Activated CD4-positive, alpha-beta T cell treated with anti-CD3 and anti-CD28 coated beads for 48 hours (primary cell): ENCODE results near the gene KIF18B.
A peak's percentile ranks its signal among the peaks of the same experiment; 100 is the strongest.
"Not testable (repeated sequence)": the region's sequence is repeated elsewhere in the genome, so short reads cannot be mapped to it uniquely, and the experiment has no call there.

Experiments used
- DNase-seq: peaks from one replicate; pipeline ENCODE4 v3.0.0-alpha.2; 2020

The KIF18B gene

DNA sequence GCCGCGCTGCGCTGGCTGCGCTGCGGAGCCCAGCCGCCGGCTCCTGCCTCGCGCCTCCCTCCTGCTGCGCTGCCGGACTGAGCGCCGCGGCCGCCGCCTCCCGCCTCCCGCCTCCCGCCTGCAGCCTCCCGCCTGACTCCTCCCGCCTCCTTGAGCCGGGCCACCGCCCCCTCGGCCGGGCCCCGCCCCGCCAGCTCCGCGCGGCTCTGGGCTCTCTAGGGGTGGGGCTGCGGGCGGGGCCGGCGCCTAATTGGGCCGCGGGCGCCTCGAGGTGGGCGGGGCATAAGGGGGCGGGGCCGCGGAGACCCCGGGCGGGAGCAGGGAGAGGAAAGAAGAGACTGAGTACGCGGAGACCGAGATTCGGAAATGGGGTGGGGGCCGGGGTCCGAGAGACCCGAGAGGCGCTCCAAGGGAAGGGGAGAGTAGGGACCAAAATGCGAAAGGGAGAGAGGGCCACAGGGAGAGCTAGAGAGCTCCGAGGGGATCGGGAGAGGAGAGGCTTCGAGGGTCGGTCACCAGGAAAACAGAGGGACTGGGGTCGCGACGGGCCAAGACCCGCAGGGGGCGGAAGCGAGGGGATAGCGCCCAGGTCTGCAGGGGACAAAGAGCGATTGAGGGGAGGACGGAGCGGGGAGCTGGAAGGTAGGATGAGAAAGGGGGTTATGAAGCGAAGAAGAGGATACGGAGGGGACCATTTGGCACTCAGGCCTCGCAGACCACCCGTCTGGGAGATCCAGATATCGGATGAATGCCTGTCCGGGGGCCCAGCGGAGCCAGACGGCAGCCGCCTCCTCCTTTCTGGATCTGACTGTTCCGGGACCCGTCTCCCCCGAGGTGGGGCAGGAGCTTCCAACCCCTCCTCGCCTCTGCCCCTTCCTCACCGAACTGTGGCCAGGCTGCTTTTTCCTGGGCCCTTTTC lies 20.9 kb upstream of the KIF18B start, which contains the start of gene C1QL1:
Gene C1QL1, minus strand, starts transcription at position 79 of the 919 bp plus-strand sequence. CDS start 255 bp downstream, outside the sequence.
- peak; percentile 89 for DNase-seq

DNA sequence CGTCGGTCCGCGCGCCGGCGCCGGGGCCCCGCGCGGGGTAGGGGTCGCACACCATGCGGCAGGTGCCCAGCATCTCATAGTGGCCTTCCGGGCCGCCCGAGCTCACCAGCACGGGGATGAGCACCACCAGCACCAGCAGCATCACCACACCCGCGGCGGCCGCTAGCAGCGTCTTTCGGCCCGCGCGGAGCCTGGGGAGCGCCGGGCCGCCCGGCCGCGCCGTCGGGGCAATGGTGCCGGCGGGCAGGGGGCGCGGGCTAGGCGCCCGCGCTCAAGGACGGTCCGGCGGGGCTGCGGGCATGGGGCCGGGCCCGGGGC lies 20.3 kb upstream of the KIF18B start:
- no peak for DNase-seq

- no peak for DNase-seq
These were observed 19.7 kb upstream of the KIF18B start for GRCh38 chr17:44967026-44967906.

- no peak for DNase-seq
These were observed 18.9 kb upstream of the KIF18B start for GRCh38 chr17:44966348-44967025.

DNA sequence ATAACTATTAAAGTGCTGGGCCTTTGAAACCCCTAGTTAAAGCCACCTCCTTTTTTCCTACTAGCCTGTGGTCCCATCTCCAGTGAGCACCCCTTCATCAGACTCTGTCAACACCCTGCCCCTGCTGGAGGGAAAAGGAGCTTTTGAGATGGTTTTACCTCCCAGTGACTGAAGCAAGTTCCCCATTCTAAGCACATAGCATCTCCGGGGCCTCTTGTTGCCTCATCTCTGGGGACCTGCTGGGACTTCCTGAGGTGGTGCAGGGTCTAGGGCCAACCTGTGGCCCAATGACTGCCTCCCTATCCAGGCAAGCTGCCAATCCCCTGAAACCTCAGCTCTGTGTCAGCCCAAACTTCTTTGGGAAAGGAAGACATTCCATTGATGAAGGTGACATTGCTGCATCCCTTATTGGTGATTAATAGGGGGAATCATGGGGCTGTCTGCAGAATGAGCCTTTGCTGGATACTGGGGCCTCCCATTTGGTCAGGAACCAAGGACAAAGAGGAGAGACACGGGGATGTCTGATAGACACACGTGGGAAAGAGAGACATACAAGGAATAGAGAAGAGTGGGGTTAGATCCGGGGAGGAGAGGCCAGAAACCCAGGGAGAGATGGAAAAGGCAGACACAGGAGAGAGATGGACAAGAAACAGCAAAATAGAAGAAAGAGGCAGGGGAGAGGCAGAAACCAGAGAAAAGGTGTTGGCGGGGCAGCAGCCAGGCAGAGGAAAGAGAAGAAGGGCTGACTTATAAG lies 18.1 kb upstream of the KIF18B start:
- DNase-seq = no peak

GRCh38 chr17:44961921-44962350 lies 14.4 kb upstream of the KIF18B start:
- DNase-seq = no peak

DNA sequence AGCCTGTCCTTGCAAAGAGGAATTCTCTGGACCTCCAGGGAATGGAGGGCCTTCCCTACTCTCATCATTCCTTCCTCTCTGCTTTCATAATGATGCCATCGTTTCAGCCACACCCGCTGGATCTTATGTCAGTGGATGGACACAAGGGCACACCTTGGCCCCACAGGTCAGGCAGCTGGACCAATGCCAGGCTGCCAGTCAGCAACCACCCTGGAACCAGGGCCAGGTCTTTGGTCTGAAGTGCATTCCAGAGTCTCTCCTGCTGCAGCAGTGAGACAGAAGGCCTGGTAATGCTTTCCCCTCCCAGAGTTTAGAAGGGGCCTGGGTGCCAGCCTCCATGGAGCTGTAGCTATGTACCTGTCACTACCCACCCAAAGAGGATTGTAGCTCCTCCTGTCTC lies 13.1 kb upstream of the KIF18B start:
- no peak for DNase-seq

DNA sequence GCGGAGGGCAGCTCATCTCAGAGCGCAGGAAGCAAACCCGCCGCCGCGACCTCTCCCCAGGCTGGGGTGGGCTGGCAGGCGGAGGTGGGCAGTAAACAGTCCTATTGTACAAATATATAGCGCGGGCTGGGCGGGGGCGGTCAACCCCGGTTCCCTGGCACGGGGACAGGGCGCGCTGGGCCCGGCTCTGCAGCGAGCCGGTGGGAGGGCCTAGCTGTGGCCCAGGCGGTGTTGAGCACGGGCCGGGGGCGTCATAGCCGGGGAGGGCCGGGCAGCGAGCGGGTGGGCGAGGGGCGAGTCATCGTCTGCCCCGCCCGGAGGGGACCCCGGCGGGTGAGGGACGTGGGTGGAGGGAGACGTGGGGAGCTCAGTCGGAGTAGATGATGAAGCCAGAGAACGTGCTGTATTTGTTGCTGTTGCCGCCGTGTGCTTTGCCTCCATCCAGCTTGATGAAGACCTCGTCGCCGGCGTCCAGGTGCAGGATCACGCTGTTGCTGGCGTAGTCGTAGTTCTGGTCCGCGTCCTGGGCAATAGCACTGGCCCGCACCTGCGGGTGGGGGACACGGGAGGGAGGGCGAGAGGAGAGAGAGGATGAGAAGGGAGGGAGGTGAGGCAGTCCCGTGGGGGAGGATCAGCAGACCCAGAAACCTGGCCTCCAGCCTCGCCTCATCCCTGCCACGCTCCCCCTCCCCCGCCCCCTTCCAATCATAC lies 12.4 kb upstream of the KIF18B start:
- no peak for DNase-seq

DNA sequence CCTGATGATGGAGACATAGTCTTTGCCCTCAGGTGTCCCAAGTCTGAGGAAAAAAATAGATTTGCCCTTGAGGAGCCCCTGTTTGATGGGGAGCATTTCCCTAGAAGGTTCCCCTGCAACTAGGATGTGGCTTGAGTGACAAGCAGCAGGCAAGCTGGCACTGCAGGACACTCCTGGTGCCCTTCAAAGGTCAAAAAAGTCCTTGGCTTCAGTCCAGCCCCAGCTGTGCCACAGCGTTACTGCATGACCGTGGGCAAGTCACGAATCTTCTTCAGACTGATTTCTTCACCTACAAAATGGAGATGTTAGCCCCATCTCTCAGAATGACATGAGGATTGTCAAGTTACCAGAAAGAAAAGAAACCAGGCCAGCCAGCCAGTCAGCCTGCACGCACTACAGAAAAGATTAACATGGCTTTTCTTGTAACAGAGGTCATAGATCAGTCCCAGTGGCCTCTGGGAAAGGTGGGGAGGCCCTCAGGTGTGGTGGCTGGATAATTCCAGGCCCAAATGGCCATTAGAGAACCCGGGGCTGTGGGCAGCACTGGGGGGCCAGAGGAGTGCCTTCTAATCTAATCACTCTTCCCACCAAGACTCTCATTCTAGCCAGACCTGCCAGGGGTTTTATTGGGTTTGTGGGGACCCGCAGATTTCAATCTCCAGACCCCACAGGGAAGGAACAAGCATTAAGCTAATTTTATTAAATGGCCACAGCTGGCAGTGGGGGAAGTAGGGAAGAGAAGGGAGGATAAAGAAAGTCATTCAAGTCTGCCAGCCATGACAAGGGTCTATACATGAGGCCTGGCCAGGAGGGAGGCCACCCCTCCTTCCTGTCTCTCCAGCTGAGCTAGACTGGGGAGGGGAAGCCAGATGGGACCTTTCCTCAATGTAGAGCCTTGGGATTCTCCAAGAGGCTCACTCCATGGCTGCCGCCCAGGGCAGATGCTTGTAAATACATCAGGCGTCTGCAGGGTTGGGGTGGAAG lies 9.7 kb upstream of the KIF18B start:
- no peak for DNase-seq

DNA sequence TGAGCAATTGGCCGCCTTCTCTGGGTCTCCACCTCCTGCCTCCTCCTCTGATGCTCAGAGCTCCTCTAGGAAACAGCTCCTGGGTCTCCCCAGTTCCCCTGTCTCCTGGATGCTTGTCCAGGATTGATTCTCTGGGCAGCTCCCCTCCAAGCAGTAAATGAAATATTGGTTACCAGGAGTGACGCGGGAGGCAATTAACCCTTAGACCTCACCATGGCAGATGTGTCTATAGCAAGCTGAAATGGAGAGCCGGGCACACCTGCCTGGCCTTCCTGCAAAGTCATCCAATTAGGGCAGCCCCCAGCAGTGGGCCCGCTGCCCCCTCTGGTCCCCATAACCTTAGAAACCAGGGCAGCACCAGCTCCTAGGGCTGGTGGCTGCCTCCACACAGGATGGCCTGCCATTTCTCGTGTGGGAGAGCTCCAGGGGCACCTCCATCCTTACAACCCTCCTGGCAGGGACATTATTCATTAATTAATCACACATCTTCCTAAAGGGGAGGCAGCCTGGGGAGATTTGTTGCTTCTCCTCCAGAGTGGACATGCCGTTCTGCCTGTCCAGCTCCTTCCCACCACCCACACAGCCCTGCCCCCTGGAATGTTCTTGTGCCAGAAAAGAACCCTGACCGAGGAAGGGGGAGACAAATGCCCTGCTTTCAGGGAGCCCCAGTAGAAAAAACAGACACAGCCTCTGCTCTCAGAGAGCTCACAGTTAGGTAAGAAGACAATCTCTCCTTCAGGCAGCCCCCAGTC lies 8.3 kb upstream of the KIF18B start:
- DNase-seq = no peak

GRCh38 chr17:44952946-44953475 lies 5.4 kb upstream of the KIF18B start:
- DNase-seq = no peak

- DNase-seq = no peak
These were observed 782 bp upstream of the KIF18B start for GRCh38 chr17:44948315-44948795.

DNA sequence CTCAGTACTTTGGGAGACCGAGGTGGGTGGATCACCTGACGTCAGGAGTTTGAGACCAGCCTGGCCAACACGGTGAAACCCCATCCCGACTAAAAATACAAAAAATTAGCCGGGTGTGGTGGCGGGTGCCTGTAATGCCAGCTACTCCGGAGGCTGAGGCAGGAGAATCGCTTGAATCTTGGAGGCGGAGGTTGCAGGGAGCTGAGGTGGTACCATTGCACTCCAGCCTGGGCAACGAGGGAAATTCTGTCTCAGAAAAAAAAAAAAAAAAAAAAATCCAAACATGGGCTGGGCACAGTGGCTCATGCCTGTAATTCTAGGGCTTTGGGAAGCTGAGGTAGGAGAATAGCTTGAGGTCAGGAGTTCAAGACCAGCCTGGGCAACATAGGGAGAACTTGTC lies 1.9 kb downstream of the KIF18B start:
- DNase-seq = not testable (repeated sequence)

- DNase-seq = no peak
These were observed 5.1 kb downstream of the KIF18B start for GRCh38 chr17:44942456-44942855.

- no peak for DNase-seq
These were observed 5.8 kb downstream of the KIF18B start for GRCh38 chr17:44941712-44942331.

GRCh38 chr17:44940768-44941167 lies 6.8 kb downstream of the KIF18B start:
- no peak for DNase-seq

DNA sequence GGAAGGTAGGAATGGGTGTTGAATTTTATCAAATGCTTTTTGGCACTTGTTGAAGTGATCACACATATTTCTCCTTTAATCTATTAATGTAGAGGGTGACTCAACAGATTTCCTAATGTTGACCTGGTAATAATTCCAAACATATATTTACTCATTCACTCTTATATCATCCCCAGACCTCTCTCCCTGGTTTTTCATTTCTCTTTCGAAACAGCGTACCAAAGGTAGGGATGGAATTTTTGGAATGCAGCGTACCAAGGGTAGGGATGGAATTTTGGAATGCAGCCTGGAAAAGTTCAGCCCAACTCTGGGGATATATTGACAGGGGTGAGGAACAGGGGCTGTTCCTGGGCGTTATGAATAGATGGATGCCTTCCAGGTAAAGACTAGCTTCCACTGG lies 7.3 kb downstream of the KIF18B start:
- no peak for DNase-seq

DNA sequence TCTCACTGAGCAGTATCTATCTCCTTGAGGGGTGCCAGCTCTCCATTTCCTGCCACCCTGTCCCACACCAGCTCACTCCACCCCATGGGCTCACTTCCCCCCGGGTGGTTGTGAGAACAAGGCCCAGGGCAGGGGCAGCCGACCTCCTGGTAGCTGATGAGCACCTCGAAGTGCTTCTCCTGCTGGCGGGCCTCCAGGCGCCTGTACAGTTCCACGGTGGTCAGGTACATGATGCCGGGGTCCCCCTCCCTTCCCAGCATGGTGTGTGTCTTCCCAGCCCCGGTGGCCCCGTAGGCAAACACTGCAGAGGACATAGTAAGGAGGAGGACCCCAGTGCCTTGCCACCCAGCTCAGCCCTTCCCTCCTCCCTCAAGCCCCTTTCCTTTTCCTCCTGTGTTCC lies 12.5 kb downstream of the KIF18B start:
- no peak for DNase-seq

DNA sequence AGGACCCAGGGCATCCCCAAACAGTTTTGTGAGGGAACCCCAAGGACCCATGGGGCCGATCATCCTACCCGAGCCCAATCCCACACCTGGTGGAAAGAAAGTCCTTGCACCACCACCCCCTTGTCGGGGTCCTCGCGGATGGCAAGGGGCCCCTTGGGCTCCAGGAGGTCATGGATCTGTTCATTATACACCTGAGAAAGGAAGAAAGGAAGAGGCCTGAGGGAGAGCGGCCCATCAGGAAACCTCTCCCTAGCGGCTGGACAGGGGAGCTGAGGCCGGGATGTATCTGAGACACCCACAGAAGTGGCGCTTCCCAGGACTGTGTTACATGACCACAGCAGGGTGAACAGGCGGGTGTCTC lies 12.8 kb downstream of the KIF18B start:
- no peak for DNase-seq
